ENCODE results near the gene GPS1.
"Not testable (repeated sequence)": the region's sequence is repeated elsewhere in the genome, so short reads cannot be mapped to it uniquely, and the experiment has no call there.

GPS1 gene

DNA sequence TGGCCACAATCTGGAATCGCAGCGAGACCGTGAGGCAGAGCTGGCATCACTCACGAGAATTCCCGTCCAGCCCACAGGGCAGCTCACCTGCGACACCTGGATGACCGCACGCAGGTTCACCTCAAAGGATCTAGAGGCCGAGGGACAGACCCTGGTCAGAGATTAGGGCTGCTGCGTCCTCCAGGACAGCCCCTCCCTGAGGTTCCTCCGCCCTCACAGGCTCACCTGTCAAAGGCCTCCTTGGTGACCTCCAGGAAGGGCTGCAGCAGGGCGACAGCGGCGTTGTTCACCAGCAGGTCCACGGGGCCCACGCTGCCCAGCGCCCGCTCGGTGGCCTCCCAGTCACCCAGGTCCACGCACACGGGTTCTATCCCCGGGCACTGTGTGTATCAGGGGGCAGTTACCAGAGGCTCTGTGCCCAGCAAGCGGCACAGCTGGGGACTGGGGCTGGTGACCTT lies 15.0 kb upstream of the GPS1 start:
- peak overlapping the region; percentile 91 for H3K27ac ChIP-seq
- TF ChIP-seq, protein P1, sequence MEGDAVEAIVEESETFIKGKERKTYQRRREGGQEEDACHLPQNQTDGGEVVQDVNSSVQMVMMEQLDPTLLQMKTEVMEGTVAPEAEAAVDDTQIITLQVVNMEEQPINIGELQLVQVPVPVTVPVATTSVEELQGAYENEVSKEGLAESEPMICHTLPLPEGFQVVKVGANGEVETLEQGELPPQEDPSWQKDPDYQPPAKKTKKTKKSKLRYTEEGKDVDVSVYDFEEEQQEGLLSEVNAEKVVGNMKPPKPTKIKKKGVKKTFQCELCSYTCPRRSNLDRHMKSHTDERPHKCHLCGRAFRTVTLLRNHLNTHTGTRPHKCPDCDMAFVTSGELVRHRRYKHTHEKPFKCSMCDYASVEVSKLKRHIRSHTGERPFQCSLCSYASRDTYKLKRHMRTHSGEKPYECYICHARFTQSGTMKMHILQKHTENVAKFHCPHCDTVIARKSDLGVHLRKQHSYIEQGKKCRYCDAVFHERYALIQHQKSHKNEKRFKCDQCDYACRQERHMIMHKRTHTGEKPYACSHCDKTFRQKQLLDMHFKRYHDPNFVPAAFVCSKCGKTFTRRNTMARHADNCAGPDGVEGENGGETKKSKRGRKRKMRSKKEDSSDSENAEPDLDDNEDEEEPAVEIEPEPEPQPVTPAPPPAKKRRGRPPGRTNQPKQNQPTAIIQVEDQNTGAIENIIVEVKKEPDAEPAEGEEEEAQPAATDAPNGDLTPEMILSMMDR (conservative IDR thresholded peaks at IDR 0.05): no peak

DNA sequence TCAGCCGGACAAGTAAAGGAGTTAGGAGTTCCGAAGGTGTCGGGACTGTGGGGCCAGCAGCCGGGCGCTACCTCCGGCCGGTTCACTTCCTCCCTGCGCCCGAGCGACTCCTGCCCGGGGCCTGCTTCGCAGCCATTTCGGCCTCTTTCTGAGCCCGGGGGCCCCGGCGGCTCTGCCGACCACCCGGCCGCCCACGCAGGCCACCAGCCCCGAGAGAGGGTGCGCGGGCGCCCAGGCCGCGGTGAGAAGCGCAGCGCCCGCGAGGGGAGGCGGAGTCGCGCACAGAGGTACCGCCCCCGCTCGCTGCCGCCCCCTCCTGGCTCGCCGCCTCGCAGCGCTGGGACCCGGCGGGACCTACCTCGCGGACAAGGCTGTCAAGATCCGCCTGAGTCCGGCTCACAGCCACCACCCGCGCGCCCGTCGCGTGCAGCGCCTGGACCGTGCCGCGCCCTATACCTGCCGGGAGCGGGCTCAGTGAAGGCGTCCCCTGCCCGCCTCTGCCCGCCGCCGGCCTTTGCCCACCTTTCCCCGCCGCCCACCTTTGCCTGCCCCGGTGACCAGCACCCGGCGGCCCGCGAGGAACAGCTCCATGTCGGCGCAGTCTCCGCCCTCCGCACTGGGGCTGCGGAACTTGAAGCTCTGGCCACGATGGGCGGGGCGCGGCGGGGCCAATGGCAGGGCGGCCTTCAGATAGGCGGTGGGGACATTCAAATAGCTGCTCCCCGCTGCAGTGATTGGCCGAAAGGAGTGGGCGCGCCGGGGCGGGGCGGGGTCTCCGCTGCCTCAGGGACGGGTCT lies 14.4 kb upstream of the GPS1 start, which contains the start of gene DCXR:
DCXR (minus strand) TSS at position 606 of the 797 bp plus-strand sequence; CDS start at position 591, 15 bp downstream.
- TF ChIP-seq, protein P1 (conservative IDR thresholded peaks at IDR 0.05): peak; percentile 97
- H3K27ac ChIP-seq: peak within 1 kb of the TSS; percentile 91

DNA sequence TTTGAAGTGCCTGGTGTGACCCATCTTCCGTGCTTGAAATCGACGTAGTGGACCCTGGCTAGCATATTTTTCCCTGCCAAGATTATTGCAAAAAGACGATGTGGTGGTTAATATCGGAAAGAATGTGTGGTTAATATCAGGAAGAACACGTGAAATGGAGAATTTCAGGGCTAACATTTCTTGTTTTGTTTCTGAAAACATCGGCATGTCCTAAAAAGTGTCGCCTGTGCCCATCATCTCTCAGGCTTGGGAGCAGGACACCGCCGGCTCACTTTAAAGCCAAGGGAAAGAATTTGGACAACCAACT lies 13.9 kb upstream of the GPS1 start:
- TF ChIP-seq, protein P1 (conservative IDR thresholded peaks at IDR 0.05): no peak
- H3K27ac ChIP-seq: peak overlapping the region; percentile 91

DNA sequence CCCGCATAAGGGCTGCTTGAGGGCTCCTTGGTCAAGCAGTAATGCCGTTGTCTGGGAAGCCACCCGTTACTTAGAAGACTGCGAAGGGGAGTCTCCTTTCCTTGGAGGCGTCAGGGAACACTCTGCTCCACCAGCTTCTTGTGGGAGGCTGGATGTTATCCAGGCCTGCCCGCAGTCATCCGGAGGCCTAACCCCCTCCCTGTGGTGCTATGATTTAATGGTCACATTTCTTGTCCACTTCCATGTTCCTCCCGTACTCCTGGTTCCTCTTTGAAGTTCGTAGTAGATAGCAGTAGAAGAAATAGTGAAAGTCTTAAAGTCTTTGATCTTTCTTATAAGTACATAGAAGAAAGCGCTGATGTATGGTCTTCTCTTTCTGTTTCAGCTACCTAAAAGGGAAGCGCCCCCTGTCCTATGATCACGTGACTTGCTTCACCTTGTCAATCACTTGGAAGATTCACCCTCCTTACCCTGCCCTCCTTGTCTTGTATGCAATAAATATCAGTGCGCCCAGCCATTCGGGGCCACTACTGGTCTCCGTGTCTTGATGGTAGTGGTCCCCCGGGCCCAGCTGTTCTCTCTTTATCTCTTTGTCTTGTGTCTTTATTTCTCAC lies 12.8 kb upstream of the GPS1 start:
- not testable (repeated sequence) for H3K27ac ChIP-seq

DNA sequence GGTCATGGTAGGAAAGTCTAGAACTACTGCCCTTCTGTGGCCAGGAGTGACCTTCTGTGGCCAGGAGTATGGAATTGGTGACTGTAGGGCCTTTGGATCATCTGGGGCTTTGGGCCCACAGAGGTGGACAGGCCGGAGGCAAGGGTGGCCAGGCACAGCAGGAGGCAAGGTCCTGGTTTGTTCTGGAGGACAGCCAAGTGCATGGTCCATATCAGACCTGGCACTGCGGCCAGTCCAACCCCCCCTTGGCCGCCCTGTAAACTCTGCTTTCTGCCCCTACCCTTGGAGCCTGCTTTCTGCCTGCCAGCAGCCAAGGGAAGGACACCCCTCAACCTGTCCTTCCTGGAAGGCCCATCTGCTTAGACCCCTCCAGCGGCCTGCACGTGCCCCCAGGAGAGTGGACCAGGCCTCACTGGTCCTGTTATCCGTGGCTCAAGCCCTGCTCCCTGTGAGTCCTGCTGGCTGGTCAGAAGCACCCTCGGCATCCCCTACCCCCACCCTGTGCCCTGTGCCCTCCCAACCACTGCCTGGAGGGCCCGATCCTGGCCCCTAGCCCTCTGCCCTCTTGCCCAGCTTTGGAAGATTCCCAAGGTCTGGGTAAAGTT lies 11.9 kb upstream of the GPS1 start:
- TF ChIP-seq, protein P1 (conservative IDR thresholded peaks at IDR 0.05): no peak
- no peak overlapping the region for H3K27ac ChIP-seq

DNA sequence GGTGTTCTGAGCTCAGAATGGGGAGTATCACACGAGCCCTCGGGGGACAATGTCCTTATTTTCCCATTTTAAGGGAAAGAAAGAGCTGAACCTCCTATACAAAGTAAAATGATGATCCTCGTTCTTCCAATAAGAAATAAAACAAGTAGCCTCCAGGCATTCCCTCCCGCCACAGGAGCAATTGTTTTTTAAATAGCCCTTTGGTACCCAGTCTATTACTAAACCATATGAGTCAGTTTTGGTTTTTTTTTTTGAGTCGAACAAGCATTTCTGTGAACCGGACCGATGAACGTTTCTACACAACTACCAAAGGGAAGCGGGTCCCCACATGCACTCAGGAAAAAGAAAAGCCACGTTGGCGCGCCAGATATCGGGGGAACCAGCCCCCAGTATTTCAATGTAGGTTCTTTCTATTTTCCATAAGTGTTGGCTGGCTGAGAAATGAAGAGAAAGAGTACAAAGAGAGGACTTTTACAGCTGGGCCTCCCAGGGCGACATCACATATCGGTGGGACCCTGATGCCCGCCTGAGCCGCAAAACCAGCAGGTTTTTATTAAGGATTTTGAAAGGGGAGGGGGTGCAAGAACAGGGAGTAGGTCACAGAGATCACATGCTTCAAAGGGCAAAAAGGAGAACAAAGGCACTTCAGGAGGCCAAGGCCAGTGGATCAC lies 10.4 kb upstream of the GPS1 start:
- H3K27ac ChIP-seq: no peak overlapping the region
- TF ChIP-seq, protein P1 (conservative IDR thresholded peaks at IDR 0.05): no peak

DNA sequence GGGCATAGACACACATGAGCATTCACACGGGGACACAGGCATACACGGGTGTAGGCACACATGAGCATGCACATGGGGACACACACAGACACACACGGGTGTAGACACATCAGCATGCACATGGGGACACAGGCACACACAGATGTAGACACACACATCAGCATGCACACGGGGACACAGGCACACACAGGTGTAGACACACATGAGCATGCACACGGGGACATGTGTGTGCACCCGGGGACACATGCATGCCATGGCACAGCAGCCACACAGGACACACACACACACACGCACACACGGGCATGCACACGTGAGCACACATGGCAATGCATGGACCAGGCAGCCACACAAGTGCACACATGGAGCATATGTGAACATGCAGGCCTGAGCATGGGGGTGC lies 9.0 kb upstream of the GPS1 start:
- TF ChIP-seq, protein P1 (conservative IDR thresholded peaks at IDR 0.05): no peak
- H3K27ac ChIP-seq: no peak overlapping the region
